ENCODE results near the gene WDR72. TPM values are rescaled to one million over a fixed set of nuclear protein-coding genes. Genes with fewer than 3 reads are reported as not detected.

Gene WDR72
- polyA plus RNA-seq, 1 donor (not counting 4 experiments of a cell fraction or from before 2014, with no cell fraction given): 0.03 TPM

DNA sequence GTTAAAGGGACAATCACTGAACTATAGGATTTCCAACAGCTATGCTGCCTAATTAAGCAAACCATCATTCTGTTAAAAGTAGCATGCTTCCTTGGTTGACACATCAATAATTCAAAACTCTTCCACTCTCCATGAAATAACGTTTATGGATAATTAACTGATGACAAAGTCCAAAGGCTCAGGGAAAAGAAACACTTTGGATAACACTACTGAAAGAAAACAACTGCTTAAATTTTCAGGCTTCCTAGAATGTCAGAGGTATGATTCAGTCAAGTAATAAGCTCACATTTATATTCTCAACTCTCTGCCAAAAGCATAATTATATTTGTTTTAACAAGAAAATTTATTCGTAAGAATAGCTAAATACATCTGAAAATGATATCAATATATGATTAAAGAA lies 49.6 kb downstream of the WDR72 start:
- Histone ChIP-seq H3K4me3 (ENCODE audit: control insufficient read depth in 2 of 3, extremely low read depth in 1 of 3, insufficient read depth in 2 of 3, low read depth in 1 of 3, low read length in 3 of 3) (no peak overlapping the region), H3K36me3 (ENCODE audit: control insufficient read depth in 2 of 2, extremely low read depth in 1 of 2, insufficient read depth in 2 of 2, low read length in 2 of 2) (no peaks in the 10 kb centered on the region), H3K4me1 (ENCODE audit: control insufficient read depth, extremely low read depth, insufficient read depth, low read length) (no peaks in the 10 kb centered on the region), H3K27me3 (ENCODE audit: control insufficient read depth, extremely low read depth, insufficient read depth, low read length) (no peaks in the 10 kb centered on the region), H4K20me1 (ENCODE audit: control insufficient read depth, extremely low read depth, insufficient read depth, low read length) (no peaks in the 10 kb centered on the region), H3K27ac (ENCODE audit: control insufficient read depth, insufficient read depth, low read length) (no peak overlapping the region), H3K4me2 (ENCODE audit: control insufficient read depth, extremely low read depth, insufficient read depth, low read depth, low read length) (no peak overlapping the region), H3K9ac (ENCODE audit: control insufficient read depth, extremely low read depth, insufficient read depth, low read length) (no peak overlapping the region), H2AFZ (ENCODE audit: control insufficient read depth, low read length) (no peak overlapping the region), H3K9me1 (ENCODE audit: control insufficient read depth, extremely low read depth, insufficient read depth, low read length) (no peaks in the 10 kb centered on the region), H3K79me2 (ENCODE audit: control insufficient read depth, insufficient read depth, low read length) (no peaks in the 10 kb centered on the region), H3K9me3 (ENCODE audit: control insufficient read depth, low read depth, low read length) (no peaks in the 10 kb centered on the region)
- dilution Hi-C loops (cut with MboI; ENCODE audit: extremely low pct_ligation_motif_present, low sequenced_read_pairs): no loop called here
- FAIRE-seq (no peak), DNase-seq (ENCODE audit: low read depth, low spot score) (no peak)
- TF ChIP-seq, protein P1, sequence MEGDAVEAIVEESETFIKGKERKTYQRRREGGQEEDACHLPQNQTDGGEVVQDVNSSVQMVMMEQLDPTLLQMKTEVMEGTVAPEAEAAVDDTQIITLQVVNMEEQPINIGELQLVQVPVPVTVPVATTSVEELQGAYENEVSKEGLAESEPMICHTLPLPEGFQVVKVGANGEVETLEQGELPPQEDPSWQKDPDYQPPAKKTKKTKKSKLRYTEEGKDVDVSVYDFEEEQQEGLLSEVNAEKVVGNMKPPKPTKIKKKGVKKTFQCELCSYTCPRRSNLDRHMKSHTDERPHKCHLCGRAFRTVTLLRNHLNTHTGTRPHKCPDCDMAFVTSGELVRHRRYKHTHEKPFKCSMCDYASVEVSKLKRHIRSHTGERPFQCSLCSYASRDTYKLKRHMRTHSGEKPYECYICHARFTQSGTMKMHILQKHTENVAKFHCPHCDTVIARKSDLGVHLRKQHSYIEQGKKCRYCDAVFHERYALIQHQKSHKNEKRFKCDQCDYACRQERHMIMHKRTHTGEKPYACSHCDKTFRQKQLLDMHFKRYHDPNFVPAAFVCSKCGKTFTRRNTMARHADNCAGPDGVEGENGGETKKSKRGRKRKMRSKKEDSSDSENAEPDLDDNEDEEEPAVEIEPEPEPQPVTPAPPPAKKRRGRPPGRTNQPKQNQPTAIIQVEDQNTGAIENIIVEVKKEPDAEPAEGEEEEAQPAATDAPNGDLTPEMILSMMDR (optimal IDR thresholded peaks at IDR 0.05 in 1 of 3, IDR thresholded peaks at IDR 0.05 in 1 of 3, conservative IDR thresholded peaks at IDR 0.05 in 1 of 3; ENCODE audit: extremely low read depth in 1 of 3, insufficient read depth in 2 of 3, low read length in 3 of 3): no peak
- no peak for TF ChIP-seq EZH2 (IDR thresholded peaks at IDR 0.05; ENCODE audit: low read length)

DNA sequence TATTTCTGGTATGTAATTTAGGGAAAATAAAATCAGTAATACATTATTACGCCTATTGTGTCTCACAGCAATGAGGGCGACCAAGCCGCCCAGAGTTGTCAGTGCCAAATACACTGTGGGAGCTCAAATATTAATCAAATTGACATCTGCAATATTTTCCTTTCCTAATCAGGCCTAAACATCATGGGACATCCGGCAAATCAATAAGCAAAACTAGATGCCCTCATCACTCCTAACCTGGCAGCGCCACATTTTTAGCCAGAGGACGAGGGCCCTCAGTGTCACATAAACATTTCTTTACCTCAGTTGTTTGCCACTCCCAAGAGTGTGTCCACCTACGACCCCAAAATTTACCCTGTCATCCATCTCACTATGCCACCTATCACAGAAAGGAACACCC lies 64.1 kb downstream of the WDR72 start:
- dilution Hi-C loops (cut with MboI; ENCODE audit: extremely low pct_ligation_motif_present, low sequenced_read_pairs): no loop called here

More for the DNA sequence above, 64.1 kb downstream of the WDR72 start:
- Histone ChIP-seq H3K4me2 (ENCODE audit: control insufficient read depth, extremely low read depth, insufficient read depth, low read depth, low read length) (no peak overlapping the region), H3K9me1 (ENCODE audit: control insufficient read depth, extremely low read depth, insufficient read depth, low read length) (no peaks in the 10 kb centered on the region), H3K27ac (ENCODE audit: control insufficient read depth, insufficient read depth, low read length) (no peak overlapping the region), H3K27me3 (ENCODE audit: control insufficient read depth, extremely low read depth, insufficient read depth, low read length) (no peaks in the 10 kb centered on the region), H3K9me3 (ENCODE audit: control insufficient read depth, low read depth, low read length) (no peaks in the 10 kb centered on the region), H3K4me1 (ENCODE audit: control insufficient read depth, extremely low read depth, insufficient read depth, low read length) (no peaks in the 10 kb centered on the region), H4K20me1 (ENCODE audit: control insufficient read depth, extremely low read depth, insufficient read depth, low read length) (no peaks in the 10 kb centered on the region), H2AFZ (ENCODE audit: control insufficient read depth, low read length) (no peak overlapping the region), H3K4me3 (ENCODE audit: control insufficient read depth in 2 of 3, extremely low read depth in 1 of 3, insufficient read depth in 2 of 3, low read depth in 1 of 3, low read length in 3 of 3) (no peak overlapping the region), H3K9ac (ENCODE audit: control insufficient read depth, extremely low read depth, insufficient read depth, low read length) (no peak overlapping the region), H3K79me2 (ENCODE audit: control insufficient read depth, insufficient read depth, low read length) (no peaks in the 10 kb centered on the region), H3K36me3 (ENCODE audit: control insufficient read depth in 2 of 2, extremely low read depth in 1 of 2, insufficient read depth in 2 of 2, low read length in 2 of 2) (no peaks in the 10 kb centered on the region)
- no peak for DNase-seq (ENCODE audit: low read depth, low spot score)
- FAIRE-seq: no peak
- no peak for TF ChIP-seq EZH2 (IDR thresholded peaks at IDR 0.05; ENCODE audit: low read length)
- TF ChIP-seq, protein P1 (optimal IDR thresholded peaks at IDR 0.05 in 1 of 3, IDR thresholded peaks at IDR 0.05 in 1 of 3, conservative IDR thresholded peaks at IDR 0.05 in 1 of 3; ENCODE audit: extremely low read depth in 1 of 3, insufficient read depth in 2 of 3, low read length in 3 of 3): no peak
